KMS-11 (cell line): Measurements from ENCODE around the gene PLEKHG3.

Experiments used
- H2AFZ ChIP-seq: fragments of 200-600 bp; sonication (generic); 2 replicates; pipeline ENCODE4 v1.6.1; 2016; ENCODE audit warnings: antibody characterized with exemption, mixed run types, low read depth
- H3K27ac ChIP-seq: fragments of 200-600 bp; sonication (generic); 2 replicates; pipeline ENCODE4 v1.6.1; 2016; ENCODE audit warnings: mild to moderate bottlenecking, mixed run types
- H3K27me3 ChIP-seq: fragments of 200-600 bp; sonication (generic); 2 replicates; pipeline ENCODE4 v1.6.1; 2017; ENCODE audit warnings: mild to moderate bottlenecking, low read depth, mixed run types, moderate library complexity; ENCODE audit not compliant: insufficient read depth
- H3K36me3 ChIP-seq: fragments of 200-600 bp; sonication (generic); 2 replicates; pipeline ENCODE4 v1.6.1; 2017; ENCODE audit warnings: mild to moderate bottlenecking, mixed run types; ENCODE audit not compliant: insufficient read depth
- H3K4me1 ChIP-seq: fragments of 200-600 bp; sonication (generic); 2 replicates; pipeline ENCODE4 v1.6.1; 2016; ENCODE audit warnings: mild to moderate bottlenecking, low read depth, mixed run types; ENCODE audit not compliant: poor library complexity, severe bottlenecking
- H3K4me2 ChIP-seq: fragments of 200-600 bp; sonication (generic); 2 replicates; pipeline ENCODE4 v1.7.0; 2016; ENCODE audit warnings: mild to moderate bottlenecking, mixed run types
- H3K4me3 ChIP-seq: fragments of 200-600 bp; sonication (generic); IDR thresholded peaks from 2 replicates; pipeline ENCODE4 v1.6.1; 2017; ENCODE audit warnings: low read depth, low read length, mixed read lengths; ENCODE audit not compliant: insufficient read depth
- H3K79me2 ChIP-seq: fragments of 200-600 bp; sonication (generic); 2 replicates; pipeline ENCODE4 v1.6.1; 2016; ENCODE audit warnings: low read depth, mixed run types; ENCODE audit not compliant: insufficient read depth
- H3K9ac ChIP-seq: fragments of 200-600 bp; sonication (generic); 2 replicates; pipeline ENCODE4 v1.6.1; 2016; ENCODE audit warnings: mild to moderate bottlenecking, mixed run types
- H4K20me1 ChIP-seq: fragments of 200-600 bp; sonication (generic); 2 replicates; pipeline ENCODE4 v1.6.1; 2016; ENCODE audit warnings: mild to moderate bottlenecking, mixed run types; ENCODE audit not compliant: insufficient read depth
- CTCF ChIP-seq: fragments of 200-600 bp; sonication (generic); conservative IDR thresholded peaks from 2 replicates; pipeline ENCODE4 v1.6.1; 2017; ENCODE audit warnings: low read depth, mild to moderate bottlenecking, antibody characterized with exemption, low read length, moderate library complexity, mixed read lengths

PLEKHG3 gene

GRCh38 chr14:64795921-64796320 lies 91.7 kb downstream of the PLEKHG3 start:
- TF ChIP-seq CTCF: no peak
- Histone ChIP-seq H3K4me1 (no peaks in the 10 kb centered on the region), H4K20me1 (no peaks in the 10 kb centered on the region), H3K4me2 (no peak overlapping the region), H3K4me3 (no peak overlapping the region), H2AFZ (no peak overlapping the region), H3K36me3 (no peaks in the 10 kb centered on the region), H3K27ac (no peak overlapping the region), H3K27me3 (no peaks in the 10 kb centered on the region), H3K79me2 (no peaks in the 10 kb centered on the region), H3K9ac (no peak overlapping the region)

- Histone ChIP-seq H3K36me3 (no peaks in the 10 kb centered on the region), H2AFZ (no peak overlapping the region), H3K27ac (no peak overlapping the region), H3K4me3 (no peak overlapping the region), H4K20me1 (no peaks in the 10 kb centered on the region), H3K79me2 (no peaks in the 10 kb centered on the region), H3K4me1 (no peaks in the 10 kb centered on the region), H3K9ac (no peak overlapping the region), H3K4me2 (no peak overlapping the region), H3K27me3 (no peaks in the 10 kb centered on the region)
- no peak for TF ChIP-seq CTCF
These were observed 92.1 kb downstream of the PLEKHG3 start for GRCh38 chr14:64796369-64796768.

- no peaks in the 10 kb centered on the region for H3K36me3 ChIP-seq
- no peaks in the 10 kb centered on the region for H3K4me1 ChIP-seq
- no peak overlapping the region for H3K9ac ChIP-seq
- no peak overlapping the region for H3K4me3 ChIP-seq
- no peaks in the 10 kb centered on the region for H3K79me2 ChIP-seq
- no peak overlapping the region for H2AFZ ChIP-seq
- H3K27ac ChIP-seq: no peak overlapping the region
- H3K27me3 ChIP-seq: no peaks in the 10 kb centered on the region
- no peak overlapping the region for H3K4me2 ChIP-seq
- no peak for TF ChIP-seq CTCF
- H4K20me1 ChIP-seq: no peaks in the 10 kb centered on the region
These were observed 95.3 kb downstream of the PLEKHG3 start for GRCh38 chr14:64799555-64799954.
